Cardiac septum (tissue), 1 donor: Measurements from ENCODE around the gene SFI1. TPM values are rescaled to one million over a fixed set of nuclear protein-coding genes. Genes with fewer than 3 reads are reported as not detected.
"Not testable (repeated sequence)": the region's sequence is repeated elsewhere in the genome, so short reads cannot be mapped to it uniquely, and the experiment has no call there.

ENCODE experiments used
- DNase-seq: peaks from one replicate; pipeline ENCODE4 v3.0.0-alpha.2; 2020; ENCODE audit warnings: low spot score
- intact Hi-C: fragments of 100-400 bp; cut with DNase I; formaldehyde crosslinking; loops from one replicate; pipeline ENCODE4 v1.14.0; 2022
- total RNA-seq: library from RNA; stranded (reverse); fragmentation: NEBNext Ultra II Directional; extraction: Animal tissue kit (Norgen Biotek cat#: 25700); gene quantifications from one replicate; pipeline ENCODE4 v1.2.1, GENCODE V29; 2021
- donor health status: DM: no; HTN: no; CAD: no.

Gene SFI1
- total RNA-seq, 1 donor from 2014 or later = 8.6 TPM

- DNase-seq = no peak
- intact Hi-C loops = no loop called here
Observed at GRCh38 chr22:31577711-31578110, 81.4 kb downstream of the SFI1 start.

- no peak for DNase-seq
- intact Hi-C loops = no loop called here
Observed at GRCh38 chr22:31578171-31578570, 81.8 kb downstream of the SFI1 start.

GRCh38 chr22:31579835-31580242 is 83.5 kb downstream of the SFI1 start:
- intact Hi-C loops = no loop called here
- no peak for DNase-seq

GRCh38 chr22:31583861-31584485 is 87.6 kb downstream of the SFI1 start:
- intact Hi-C loops = no loop called here
- DNase-seq = no peak

- intact Hi-C loops = no loop called here
- no peak for DNase-seq
Observed at GRCh38 chr22:31584804-31585160, 88.4 kb downstream of the SFI1 start.

- intact Hi-C loops = no loop called here
- no peak for DNase-seq
Observed at GRCh38 chr22:31585161-31585859, 89.0 kb downstream of the SFI1 start.

GRCh38 chr22:31586137-31586920 is 90.0 kb downstream of the SFI1 start:
- no peak for DNase-seq
- intact Hi-C loops = no loop called here

- no peak for DNase-seq
- intact Hi-C loops = no loop called here
Observed at GRCh38 chr22:31588970-31589675, 92.8 kb downstream of the SFI1 start.

GRCh38 chr22:31590161-31590560 is 93.8 kb downstream of the SFI1 start:
- intact Hi-C loops = not testable (repeated sequence)

GRCh38 chr22:31595271-31595670 is 98.9 kb downstream of the SFI1 start:
- no peak for DNase-seq
- intact Hi-C loops = no loop called here

More at GRCh38 chr22:31590161-31590560, 93.8 kb downstream of the SFI1 start:
- DNase-seq = not testable (repeated sequence)

- intact Hi-C loops = no loop called here
- no peak for DNase-seq
Observed at GRCh38 chr22:31602259-31602952, 106.1 kb downstream of the SFI1 start.

- intact Hi-C loops = no loop called here
- no peak for DNase-seq
Observed at GRCh38 chr22:31603081-31603525, 106.8 kb downstream of the SFI1 start.

GRCh38 chr22:31603574-31603973 is 107.2 kb downstream of the SFI1 start:
- intact Hi-C loops = no loop called here
- DNase-seq = no peak

GRCh38 chr22:31604137-31604705 is 107.9 kb downstream of the SFI1 start:
- DNase-seq = no peak
- intact Hi-C loops = no loop called here

- intact Hi-C loops = no loop called here
- no peak for DNase-seq
Observed at GRCh38 chr22:31604746-31605705, 108.7 kb downstream of the SFI1 start.

- DNase-seq = no peak
- intact Hi-C loops = no loop called here
Observed at GRCh38 chr22:31605851-31606585, 109.7 kb downstream of the SFI1 start.

- intact Hi-C loops = no loop called here
Observed at GRCh38 chr22:31607696-31608095, 111.4 kb downstream of the SFI1 start.

More at GRCh38 chr22:31607696-31608095, 111.4 kb downstream of the SFI1 start:
- peak; percentile 66 for DNase-seq
